ENCODE data around the gene EHBP1L1. TPM values are rescaled to one million over a fixed set of nuclear protein-coding genes. Genes with fewer than 3 reads are reported as not detected.

The EHBP1L1 gene
- total and polyA plus RNA-seq, 2 of the 13 experiments (the other 11 are each of a cell fraction or from before 2014, with no cell fraction given) = 8.3 to 10.6 TPM

DNA sequence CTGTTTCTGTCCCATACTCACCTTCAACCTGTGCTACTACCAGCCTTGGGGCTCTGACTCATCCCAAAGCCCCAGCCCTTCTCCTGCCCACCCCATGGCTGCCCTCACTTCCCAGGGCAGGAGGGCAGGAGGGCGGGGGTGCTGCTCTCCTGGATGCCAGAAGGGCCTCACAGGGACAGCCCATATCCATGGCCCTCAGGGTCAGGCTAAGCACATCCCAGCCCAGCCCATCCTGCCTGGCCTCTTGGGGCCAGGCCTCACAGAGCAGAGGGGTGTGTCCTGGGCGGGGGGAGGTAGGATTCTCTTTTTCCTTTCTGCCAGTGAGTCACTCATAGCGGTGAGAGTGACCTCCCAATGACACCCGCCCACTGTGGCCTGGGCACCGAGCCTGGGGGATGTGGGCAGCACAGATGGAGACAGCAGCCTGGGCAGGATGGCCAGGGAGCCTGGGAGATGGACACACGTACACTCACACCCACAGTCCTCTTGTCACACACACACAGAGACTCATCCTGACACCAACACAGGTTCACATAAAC is 20.1 kb upstream of the EHBP1L1 start (continued):
- TF ChIP-seq, protein P1, sequence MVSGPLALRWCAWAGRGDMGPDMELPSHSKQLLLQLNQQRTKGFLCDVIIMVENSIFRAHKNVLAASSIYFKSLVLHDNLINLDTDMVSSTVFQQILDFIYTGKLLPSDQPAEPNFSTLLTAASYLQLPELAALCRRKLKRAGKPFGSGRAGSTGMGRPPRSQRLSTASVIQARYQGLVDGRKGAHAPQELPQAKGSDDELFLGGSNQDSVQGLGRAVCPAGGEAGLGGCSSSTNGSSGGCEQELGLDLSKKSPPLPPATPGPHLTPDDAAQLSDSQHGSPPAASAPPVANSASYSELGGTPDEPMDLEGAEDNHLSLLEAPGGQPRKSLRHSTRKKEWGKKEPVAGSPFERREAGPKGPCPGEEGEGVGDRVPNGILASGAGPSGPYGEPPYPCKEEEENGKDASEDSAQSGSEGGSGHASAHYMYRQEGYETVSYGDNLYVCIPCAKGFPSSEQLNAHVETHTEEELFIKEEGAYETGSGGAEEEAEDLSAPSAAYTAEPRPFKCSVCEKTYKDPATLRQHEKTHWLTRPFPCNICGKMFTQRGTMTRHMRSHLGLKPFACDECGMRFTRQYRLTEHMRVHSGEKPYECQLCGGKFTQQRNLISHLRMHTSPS (CRISPR knock-in tag; IDR thresholded peaks at IDR 0.05; ENCODE audit: low read depth) = peak; percentile 85
- TF ChIP-seq, protein P2, sequence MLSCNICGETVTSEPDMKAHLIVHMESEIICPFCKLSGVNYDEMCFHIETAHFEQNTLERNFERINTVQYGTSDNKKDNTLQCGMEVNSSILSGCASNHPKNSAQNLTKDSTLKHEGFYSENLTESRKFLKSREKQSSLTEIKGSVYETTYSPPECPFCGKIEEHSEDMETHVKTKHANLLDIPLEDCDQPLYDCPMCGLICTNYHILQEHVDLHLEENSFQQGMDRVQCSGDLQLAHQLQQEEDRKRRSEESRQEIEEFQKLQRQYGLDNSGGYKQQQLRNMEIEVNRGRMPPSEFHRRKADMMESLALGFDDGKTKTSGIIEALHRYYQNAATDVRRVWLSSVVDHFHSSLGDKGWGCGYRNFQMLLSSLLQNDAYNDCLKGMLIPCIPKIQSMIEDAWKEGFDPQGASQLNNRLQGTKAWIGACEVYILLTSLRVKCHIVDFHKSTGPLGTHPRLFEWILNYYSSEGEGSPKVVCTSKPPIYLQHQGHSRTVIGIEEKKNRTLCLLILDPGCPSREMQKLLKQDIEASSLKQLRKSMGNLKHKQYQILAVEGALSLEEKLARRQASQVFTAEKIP (CRISPR knock-in tag; IDR thresholded peaks at IDR 0.05; ENCODE audit: borderline replicate concordance) = no peak
- TF ChIP-seq PAX8 (CRISPR knock-in tag; IDR thresholded peaks at IDR 0.05; ENCODE audit: borderline replicate concordance) = no peak
- TF ChIP-seq CBX1 (IDR thresholded peaks at IDR 0.05; ENCODE audit: low read depth) = no peak
- TF ChIP-seq, protein P3, sequence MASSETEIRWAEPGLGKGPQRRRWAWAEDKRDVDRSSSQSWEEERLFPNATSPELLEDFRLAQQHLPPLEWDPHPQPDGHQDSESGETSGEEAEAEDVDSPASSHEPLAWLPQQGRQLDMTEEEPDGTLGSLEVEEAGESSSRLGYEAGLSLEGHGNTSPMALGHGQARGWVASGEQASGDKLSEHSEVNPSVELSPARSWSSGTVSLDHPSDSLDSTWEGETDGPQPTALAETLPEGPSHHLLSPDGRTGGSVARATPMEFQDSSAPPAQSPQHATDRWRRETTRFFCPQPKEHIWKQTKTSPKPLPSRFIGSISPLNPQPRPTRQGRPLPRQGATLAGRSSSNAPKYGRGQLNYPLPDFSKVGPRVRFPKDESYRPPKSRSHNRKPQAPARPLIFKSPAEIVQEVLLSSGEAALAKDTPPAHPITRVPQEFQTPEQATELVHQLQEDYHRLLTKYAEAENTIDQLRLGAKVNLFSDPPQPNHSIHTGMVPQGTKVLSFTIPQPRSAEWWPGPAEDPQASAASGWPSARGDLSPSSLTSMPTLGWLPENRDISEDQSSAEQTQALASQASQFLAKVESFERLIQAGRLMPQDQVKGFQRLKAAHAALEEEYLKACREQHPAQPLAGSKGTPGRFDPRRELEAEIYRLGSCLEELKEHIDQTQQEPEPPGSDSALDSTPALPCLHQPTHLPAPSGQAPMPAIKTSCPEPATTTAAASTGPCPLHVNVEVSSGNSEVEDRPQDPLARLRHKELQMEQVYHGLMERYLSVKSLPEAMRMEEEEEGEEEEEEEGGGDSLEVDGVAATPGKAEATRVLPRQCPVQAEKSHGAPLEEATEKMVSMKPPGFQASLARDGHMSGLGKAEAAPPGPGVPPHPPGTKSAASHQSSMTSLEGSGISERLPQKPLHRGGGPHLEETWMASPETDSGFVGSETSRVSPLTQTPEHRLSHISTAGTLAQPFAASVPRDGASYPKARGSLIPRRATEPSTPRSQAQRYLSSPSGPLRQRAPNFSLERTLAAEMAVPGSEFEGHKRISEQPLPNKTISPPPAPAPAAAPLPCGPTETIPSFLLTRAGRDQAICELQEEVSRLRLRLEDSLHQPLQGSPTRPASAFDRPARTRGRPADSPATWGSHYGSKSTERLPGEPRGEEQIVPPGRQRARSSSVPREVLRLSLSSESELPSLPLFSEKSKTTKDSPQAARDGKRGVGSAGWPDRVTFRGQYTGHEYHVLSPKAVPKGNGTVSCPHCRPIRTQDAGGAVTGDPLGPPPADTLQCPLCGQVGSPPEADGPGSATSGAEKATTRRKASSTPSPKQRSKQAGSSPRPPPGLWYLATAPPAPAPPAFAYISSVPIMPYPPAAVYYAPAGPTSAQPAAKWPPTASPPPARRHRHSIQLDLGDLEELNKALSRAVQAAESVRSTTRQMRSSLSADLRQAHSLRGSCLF (CRISPR knock-in tag; IDR thresholded peaks at IDR 0.05; ENCODE audit: borderline replicate concordance) = no peak
- no peak for TF ChIP-seq NKX3-1 (CRISPR knock-in tag; IDR thresholded peaks at IDR 0.05)
- no peak for TF ChIP-seq ZNF143 (CRISPR knock-in tag; IDR thresholded peaks at IDR 0.05)
- no peak for TF ChIP-seq ZNF557 (CRISPR knock-in tag; IDR thresholded peaks at IDR 0.05)
- TF ChIP-seq, protein P4, sequence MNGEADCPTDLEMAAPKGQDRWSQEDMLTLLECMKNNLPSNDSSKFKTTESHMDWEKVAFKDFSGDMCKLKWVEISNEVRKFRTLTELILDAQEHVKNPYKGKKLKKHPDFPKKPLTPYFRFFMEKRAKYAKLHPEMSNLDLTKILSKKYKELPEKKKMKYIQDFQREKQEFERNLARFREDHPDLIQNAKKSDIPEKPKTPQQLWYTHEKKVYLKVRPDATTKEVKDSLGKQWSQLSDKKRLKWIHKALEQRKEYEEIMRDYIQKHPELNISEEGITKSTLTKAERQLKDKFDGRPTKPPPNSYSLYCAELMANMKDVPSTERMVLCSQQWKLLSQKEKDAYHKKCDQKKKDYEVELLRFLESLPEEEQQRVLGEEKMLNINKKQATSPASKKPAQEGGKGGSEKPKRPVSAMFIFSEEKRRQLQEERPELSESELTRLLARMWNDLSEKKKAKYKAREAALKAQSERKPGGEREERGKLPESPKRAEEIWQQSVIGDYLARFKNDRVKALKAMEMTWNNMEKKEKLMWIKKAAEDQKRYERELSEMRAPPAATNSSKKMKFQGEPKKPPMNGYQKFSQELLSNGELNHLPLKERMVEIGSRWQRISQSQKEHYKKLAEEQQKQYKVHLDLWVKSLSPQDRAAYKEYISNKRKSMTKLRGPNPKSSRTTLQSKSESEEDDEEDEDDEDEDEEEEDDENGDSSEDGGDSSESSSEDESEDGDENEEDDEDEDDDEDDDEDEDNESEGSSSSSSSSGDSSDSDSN (CRISPR knock-in tag; IDR thresholded peaks at IDR 0.05) = no peak
- TF ChIP-seq, protein P5, sequence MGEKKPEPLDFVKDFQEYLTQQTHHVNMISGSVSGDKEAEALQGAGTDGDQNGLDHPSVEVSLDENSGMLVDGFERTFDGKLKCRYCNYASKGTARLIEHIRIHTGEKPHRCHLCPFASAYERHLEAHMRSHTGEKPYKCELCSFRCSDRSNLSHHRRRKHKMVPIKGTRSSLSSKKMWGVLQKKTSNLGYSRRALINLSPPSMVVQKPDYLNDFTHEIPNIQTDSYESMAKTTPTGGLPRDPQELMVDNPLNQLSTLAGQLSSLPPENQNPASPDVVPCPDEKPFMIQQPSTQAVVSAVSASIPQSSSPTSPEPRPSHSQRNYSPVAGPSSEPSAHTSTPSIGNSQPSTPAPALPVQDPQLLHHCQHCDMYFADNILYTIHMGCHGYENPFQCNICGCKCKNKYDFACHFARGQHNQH (CRISPR knock-in tag; IDR thresholded peaks at IDR 0.05) = 0 out of 2 replicates have a peak, but pooled peaks have one; percentile 47
- TF ChIP-seq THAP11 (CRISPR knock-in tag; IDR thresholded peaks at IDR 0.05) = no peak
- TF ChIP-seq ZNF563 (CRISPR knock-in tag; IDR thresholded peaks at IDR 0.05) = no peak
- TF ChIP-seq ZFP62 (CRISPR knock-in tag; IDR thresholded peaks at IDR 0.05) = no peak
- no peak for TF ChIP-seq ZNF772 (CRISPR knock-in tag; IDR thresholded peaks at IDR 0.05)
- no peak for TF ChIP-seq RFX1 (IDR thresholded peaks at IDR 0.05)
- TF ChIP-seq ZBTB8A (CRISPR knock-in tag; IDR thresholded peaks at IDR 0.05; ENCODE audit: borderline replicate concordance, low read depth) = no peak
- no peak for TF ChIP-seq MTA3 (CRISPR knock-in tag; IDR thresholded peaks at IDR 0.05)
- TF ChIP-seq ARNT2 (CRISPR knock-in tag; IDR thresholded peaks at IDR 0.05; ENCODE audit: low read depth) = no peak
- TF ChIP-seq SIN3A (IDR thresholded peaks at IDR 0.05; ENCODE audit: borderline replicate concordance, low read depth, low read length) = 0 out of 2 replicates have a peak, but pooled peaks have one; percentile 41

Measured in HepG2 (cell line).